Gastroesophageal sphincter (tissue), 4 donors: Measurements from ENCODE around the gene USF1. TPM values are rescaled to one million over a fixed set of nuclear protein-coding genes. Genes with fewer than 3 reads are reported as not detected.

Experiments
- ATAC-seq: fragments of 150-250 bp; one replicate; pipeline ENCODE4 v1.9.1; 2016; ENCODE audit warnings: mild to moderate bottlenecking, moderate library complexity
- H3K27ac ChIP-seq, 4 donors: fragments of 200-600 bp; sonication (generic) in 3 of 4; 1 replicate in 3 of 4; 2 replicates in 1 of 4; pipeline ENCODE4 v1.5.1; 2016 to 2019
- H3K27me3 ChIP-seq: fragments of 200-600 bp; sonication (generic); one replicate; pipeline ENCODE4 v1.5.1; 2019
- H3K36me3 ChIP-seq, 2 donors: fragments of 200-600 bp; sonication (generic); one replicate each; pipeline ENCODE4 v1.5.1; 2019; ENCODE audit warnings: control low read depth in 1 of 2
- H3K4me1 ChIP-seq, 3 donors: fragments of 200-600 bp; sonication (generic); 1 replicate in 2 of 3; 2 replicates in 1 of 3; pipeline ENCODE4 v1.5.1; 2016 to 2019; ENCODE audit warnings: control low read depth in 2 of 3
- H3K4me3 ChIP-seq, 2 donors: fragments of 200-600 bp; sonication (generic); one replicate each; pipeline ENCODE4 v1.5.1; 2019; ENCODE audit warnings: mild to moderate bottlenecking in 1 of 2, moderate library complexity in 1 of 2
- H3K9me3 ChIP-seq, 3 donors: fragments of 200-600 bp; sonication (generic); one replicate each; pipeline ENCODE4 v1.5.1; 2017 to 2019; ENCODE audit warnings: control low read depth in 2 of 3
- CTCF ChIP-seq, 4 experiments: fragments of 200-600 bp in 2 of 4; fragments of 450-650 bp in 2 of 4; sonication (generic) in 1 of 4; IDR thresholded peaks; one replicate each; pipeline ENCODE4 v1.5.1; 2017 to 2019; ENCODE audit warnings: antibody characterized with exemption in 4 of 4, mild to moderate bottlenecking in 2 of 4, moderate library complexity in 2 of 4
- EP300 ChIP-seq: sonication (generic); formaldehyde crosslinking; IDR thresholded peaks from one replicate; pipeline ENCODE4 v1.6.1; 2017; ENCODE audit warnings: antibody characterized with exemption, mild to moderate bottlenecking
- POLR2A ChIP-seq, 2 donors: fragments of 450-650 bp; IDR thresholded peaks; one replicate each; pipeline ENCODE4 v1.6.1; 2017; ENCODE audit warnings: antibody characterized with exemption in 2 of 2, mild to moderate bottlenecking in 2 of 2, moderate library complexity in 1 of 2
- POLR2AphosphoS5 ChIP-seq: sonication (generic); formaldehyde crosslinking; IDR thresholded peaks from one replicate; pipeline ENCODE4 v1.6.1; 2017; ENCODE audit warnings: antibody characterized with exemption
- WGBS, 2 donors: methylation state at CpG; one replicate each; pipeline ENCODE4 v1.1.5; 2018; ENCODE audit warnings: low coverage in 1 of 2; 5-methylcytosine and 5-hydroxymethylcytosine counted together
- total RNA-seq, 4 donors: library from RNA; depleted of rRNA; stranded (reverse); fragments of >200 nt; gene quantifications; one replicate each; pipeline ENCODE4 v1.1.0, GENCODE V29; 2016

Gene USF1
- total RNA-seq, 4 donors from 2014 or later: 50.9 to 79.4 (median 60.5) TPM

DNA sequence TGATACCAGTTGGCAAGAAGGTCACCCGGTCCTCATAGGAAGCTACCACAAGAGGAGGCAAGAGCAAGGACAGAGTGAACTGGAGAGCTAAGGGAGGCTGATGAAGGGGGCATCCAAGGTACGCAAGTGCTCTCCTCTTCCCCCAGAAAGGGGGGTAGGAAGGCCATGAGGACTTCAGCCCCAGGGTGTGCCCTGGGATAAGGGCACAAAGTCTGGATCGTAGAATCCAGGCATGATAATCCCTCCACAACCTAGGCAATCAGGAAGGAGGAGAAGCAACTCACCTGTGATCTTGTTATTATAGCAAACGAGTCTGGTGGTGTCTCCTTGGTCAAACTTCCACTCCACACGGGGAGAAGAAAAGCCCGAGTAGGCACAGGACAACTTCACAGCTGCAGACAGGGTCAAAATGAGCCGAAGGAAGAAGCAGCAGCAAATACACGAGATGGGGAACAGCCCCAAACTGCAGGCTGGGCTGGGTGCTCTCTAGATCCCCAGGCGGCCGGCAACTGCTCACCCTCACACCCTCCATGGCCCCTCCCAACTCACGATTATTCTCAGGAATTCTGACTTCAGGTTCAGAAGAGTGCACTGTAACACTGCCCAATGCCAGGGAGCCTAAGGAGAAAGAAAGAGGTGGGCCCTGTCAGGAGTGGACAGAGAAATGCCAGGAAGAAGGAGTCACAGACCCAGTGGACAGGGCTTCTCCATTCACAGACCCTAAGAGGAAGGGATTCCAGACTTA is 44.9 kb downstream of the USF1 start:
- no peaks in the 10 kb centered on the region for H3K4me1 ChIP-seq
- no peak for ATAC-seq

GRCh38 chr1:160999376-160999775 is 46.4 kb downstream of the USF1 start:
- WGBS, 2 donors: 85 to 93% methylated on average over 4 to 5 of the region's 5 CpGs
- H3K27me3 ChIP-seq: no peaks in the 10 kb centered on the region
- no peak overlapping the region for H3K4me3 ChIP-seq
- H3K4me1 ChIP-seq: no peaks in the 10 kb centered on the region
- peaks cover 0 to 32% of the 10 kb centered on the region in 2 donors for H3K36me3 ChIP-seq
- no peak for ATAC-seq
- H3K27ac ChIP-seq: no peak overlapping the region
- TF ChIP-seq CTCF (IDR thresholded peaks at IDR 0.05) (no peak), POLR2AphosphoS5 (no peak), EP300 (no peak), POLR2A (IDR thresholded peaks at IDR 0.05) (no peak)
- no peaks in the 10 kb centered on the region for H3K9me3 ChIP-seq

More for the DNA sequence above, 44.9 kb downstream of the USF1 start:
- TF ChIP-seq CTCF (IDR thresholded peaks at IDR 0.05): no peak
- no peak for TF ChIP-seq EP300
- no peak for TF ChIP-seq POLR2A (IDR thresholded peaks at IDR 0.05)
- no peak for TF ChIP-seq POLR2AphosphoS5
- no peak overlapping the region for H3K27ac ChIP-seq
- H3K36me3 ChIP-seq: peaks cover 0 to 32% of the 10 kb centered on the region in 2 donors
- 82 to 96% methylated on average over 4 of the region's 11 CpGs for WGBS, 2 donors
- no peaks in the 10 kb centered on the region for H3K9me3 ChIP-seq
- H3K4me3 ChIP-seq: no peak overlapping the region
- no peaks in the 10 kb centered on the region for H3K27me3 ChIP-seq

DNA sequence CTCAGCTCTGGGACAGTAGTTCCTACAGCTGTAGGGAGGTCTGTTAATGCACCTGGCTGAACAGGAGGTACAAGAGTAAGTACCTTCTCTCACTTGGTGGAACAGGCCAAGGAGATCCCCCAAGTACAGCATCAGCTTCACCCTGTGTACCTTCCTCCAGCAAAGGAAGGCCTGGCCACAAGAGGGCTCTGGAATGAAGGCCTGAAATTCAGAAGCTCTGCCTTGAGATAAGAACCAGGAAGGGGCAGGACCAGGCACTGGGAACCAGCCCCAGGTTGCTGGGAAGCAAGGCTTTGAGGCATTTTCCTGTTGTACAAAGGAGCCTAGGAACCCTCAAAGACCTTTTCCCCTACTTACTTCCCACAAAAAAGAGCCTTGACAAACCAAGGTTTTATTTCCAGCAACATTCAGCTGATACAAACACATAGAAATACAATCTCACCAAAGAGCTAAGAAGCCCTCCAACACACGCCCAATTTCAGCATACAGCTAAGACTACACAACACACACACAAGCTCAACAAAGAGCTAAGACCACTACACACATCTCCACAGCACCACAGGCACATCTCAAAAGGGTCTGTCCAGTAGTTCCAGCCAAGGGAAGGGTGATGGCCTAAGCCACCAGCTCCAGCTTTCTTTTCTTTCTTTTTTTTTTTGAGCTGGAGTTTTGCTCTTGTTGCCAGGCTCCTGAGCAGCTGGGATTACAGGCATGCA is 48.3 kb downstream of the USF1 start:
- Histone ChIP-seq H3K27ac (peak overlapping the region in 2 of 4 donors; percentile 6 to 54), H3K27me3 (no peaks in the 10 kb centered on the region), H3K36me3 (peaks cover 0 to 32% of the 10 kb centered on the region in 2 donors), H3K4me3 (no peak overlapping the region), H3K9me3 (no peaks in the 10 kb centered on the region), H3K4me1 (no peaks in the 10 kb centered on the region)
- WGBS, 2 donors: 80% methylated on average over 1 of the region's 1 CpG
- peak; percentile 52 for ATAC-seq
- no peak for TF ChIP-seq EP300
- no peak for TF ChIP-seq POLR2A (IDR thresholded peaks at IDR 0.05)
- no peak for TF ChIP-seq POLR2AphosphoS5
- TF ChIP-seq CTCF (IDR thresholded peaks at IDR 0.05): peak in 3 of 4 experiments; percentile 43 to 54 (median 51)

- WGBS, 2 donors: 54% methylated on average over 2 of the region's 3 CpGs; no CpG with 5 or more reads in 1 of the 2 donors
- Histone ChIP-seq H3K36me3 (peaks cover 0 to 31% of the 10 kb centered on the region in 2 donors), H3K27me3 (no peaks in the 10 kb centered on the region), H3K27ac (no peak overlapping the region), H3K4me1 (no peaks in the 10 kb centered on the region), H3K4me3 (no peak overlapping the region), H3K9me3 (no peaks in the 10 kb centered on the region)
- no peak for ATAC-seq
- TF ChIP-seq EP300 (no peak), CTCF (IDR thresholded peaks at IDR 0.05) (no peak), POLR2A (IDR thresholded peaks at IDR 0.05) (no peak), POLR2AphosphoS5 (no peak)
Observed at GRCh38 chr1:160996178-160996577, 49.6 kb downstream of the USF1 start.
